Ramos (cell line): ENCODE measurements around the gene LRBA.

Source experiments
- in situ Hi-C: fragments of 300-500 bp; cut with MboI; formaldehyde crosslinking; loops from one replicate; pipeline ENCODE4 v1.14.3; 2022; ENCODE audit warnings: low sequenced_read_pairs; ENCODE audit not compliant: unreplicated experiment

LRBA gene

DNA sequence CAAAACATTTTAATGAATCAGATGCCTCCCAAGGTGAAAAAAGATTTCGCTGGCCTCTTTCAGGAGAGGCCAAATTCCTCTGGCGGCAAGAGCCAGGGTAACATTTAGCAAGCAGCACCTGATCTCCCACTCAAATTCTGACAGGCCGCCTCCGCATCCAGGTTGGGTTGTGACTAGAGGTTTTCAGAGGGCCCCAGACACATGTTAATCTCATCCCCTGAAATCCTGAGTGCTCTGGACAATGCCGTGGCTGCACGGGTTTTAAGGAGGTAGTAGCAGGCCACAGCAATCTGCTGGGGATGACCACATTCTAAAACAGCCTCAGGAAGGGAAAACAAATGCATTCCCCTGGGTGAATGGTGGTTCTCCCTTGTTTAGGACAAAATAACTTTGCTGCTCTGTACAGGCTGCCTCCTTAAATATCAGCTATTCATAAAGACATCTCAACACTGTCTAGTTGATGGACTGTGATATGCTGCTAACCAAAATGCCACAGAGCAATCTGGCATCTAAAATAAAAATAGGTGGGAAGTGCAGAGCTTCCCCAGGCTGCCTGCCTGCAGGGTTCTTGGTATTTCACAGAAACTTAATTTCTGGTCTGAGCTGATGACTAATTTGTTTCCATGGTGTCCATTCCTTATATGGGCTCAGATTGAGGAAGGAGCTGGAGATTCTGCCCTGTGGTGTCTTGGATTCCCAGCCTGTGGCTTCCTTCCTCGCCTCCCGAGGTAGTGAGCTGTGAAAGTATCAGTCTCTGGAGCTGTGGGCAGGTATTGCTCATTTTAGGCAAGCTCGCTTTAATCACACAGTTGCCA, 734.8 kb downstream of the LRBA start:
- in situ Hi-C loops = no loop called here

DNA sequence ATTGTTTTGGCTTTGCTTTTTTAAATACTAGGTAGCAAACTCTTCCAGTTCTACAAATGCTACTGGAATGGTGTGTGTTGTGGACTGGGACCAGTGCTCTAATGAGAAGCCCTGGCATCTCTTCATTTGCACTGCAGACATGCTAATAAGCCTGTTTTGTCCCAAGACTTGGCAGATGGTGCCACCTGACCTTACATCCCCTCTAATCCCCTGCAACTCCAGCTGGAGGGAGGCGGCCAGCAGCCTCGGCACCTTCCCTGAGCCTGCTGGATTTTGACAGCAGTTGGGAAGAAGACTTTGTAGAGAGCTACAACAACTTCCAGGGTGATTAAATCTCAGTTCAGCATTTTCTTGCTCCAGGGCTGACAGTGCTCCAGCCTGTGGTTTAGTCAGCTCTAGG, 736.9 kb downstream of the LRBA start:
- in situ Hi-C loops = no loop called here

DNA sequence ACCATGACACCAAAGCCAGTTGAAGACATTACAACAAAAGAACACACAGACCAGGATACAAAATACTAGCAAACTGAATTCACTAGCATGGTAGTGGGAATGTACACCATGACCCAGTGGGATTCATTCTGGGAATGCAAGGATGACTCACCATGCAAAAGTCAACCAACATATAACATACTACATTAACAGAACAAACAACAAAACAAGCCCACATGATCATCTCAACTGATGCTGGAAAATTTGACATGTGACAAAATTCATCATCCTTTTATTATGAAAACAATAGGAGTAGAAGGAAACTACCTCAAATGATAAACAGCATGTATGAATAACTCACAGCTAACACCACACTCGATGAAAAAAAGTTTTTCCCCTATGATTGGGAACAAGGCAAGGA, 746.6 kb downstream of the LRBA start:
- in situ Hi-C loops = no loop called here

DNA sequence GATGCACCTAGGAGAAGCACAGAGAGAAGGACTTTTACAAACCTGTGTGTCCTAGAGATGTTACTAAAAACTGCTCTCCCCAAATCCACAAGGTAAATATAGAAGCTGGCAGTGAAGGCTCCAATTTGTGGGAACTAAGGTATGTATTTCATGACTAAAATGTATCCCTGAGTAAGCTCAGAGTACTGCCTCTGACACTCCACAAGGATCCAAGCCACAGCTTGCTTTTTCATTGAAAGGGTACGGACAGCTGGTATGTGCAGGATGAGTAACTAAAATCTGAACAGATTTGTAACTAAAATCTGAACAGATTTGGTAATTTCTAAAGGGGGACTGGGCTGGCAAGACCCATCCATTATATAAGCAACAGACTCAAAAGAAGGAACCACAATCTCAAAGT, 749.3 kb downstream of the LRBA start:
- in situ Hi-C loops = no loop called here

DNA sequence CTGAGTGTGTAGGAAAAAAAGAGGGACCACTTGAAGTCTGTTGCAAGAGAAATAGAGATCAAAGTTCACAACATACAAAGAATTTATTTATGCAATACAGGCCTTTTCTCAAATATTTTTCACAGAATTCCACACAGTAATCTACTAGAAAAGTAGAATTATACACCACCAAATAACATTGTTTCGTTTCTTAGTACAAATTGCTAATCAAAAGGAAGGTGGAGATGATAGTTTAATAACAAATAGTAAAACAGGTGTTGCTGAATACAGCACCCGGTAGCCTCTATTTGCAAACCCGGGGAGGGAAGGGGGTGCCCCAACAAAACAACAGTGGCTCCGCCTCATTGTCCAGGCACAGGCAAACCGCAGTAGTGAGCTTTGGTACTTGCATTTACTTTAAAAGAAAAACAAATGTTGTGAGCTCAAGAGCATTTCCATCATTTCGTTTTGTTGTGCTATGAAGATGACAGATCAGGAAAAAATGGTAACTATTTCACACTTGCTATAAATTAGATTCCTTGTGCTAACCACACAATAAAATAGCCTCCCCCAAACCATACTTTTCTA, 750.4 kb downstream of the LRBA start:
- in situ Hi-C loops = no loop called here

DNA sequence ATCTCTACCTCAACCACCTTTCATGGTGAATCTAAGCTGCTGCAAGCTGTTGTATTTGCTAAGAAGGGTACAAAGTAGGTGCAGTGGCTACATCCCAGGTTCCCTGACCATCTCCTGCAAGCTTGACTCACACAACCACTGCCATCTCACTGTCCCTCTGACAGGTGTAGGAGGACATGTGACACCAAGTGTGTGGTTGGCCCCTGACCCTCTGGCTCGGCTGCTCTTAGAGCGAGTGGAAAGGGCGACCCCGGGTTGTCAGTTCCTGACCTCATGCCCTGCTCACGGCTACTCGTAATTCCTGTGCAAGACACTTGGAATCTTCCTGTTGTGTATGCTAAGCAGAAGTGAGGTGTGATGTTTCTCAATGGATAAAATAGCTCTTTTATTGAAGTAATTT, 752.5 kb downstream of the LRBA start:
- in situ Hi-C loops = no loop called here

DNA sequence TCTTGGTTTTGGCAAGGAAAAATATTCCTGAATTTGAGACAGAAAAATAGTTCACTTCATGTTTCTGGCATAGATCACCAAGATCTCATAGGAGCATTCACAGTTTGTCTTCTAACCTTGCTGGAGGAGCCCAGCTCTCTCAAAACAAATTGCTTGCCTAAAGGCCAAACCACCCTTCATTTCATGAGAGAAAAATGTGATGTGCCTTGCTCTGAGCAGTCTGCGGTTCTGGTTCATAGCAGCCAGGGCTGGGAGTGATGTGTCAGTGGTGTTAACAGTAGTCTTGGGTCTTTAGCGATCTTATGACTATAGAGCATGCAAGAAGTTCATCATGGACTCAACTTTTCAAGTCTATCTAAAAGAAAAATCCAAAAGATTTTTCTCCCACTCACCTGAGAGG, 753.5 kb downstream of the LRBA start:
- in situ Hi-C loops = no loop called here

DNA sequence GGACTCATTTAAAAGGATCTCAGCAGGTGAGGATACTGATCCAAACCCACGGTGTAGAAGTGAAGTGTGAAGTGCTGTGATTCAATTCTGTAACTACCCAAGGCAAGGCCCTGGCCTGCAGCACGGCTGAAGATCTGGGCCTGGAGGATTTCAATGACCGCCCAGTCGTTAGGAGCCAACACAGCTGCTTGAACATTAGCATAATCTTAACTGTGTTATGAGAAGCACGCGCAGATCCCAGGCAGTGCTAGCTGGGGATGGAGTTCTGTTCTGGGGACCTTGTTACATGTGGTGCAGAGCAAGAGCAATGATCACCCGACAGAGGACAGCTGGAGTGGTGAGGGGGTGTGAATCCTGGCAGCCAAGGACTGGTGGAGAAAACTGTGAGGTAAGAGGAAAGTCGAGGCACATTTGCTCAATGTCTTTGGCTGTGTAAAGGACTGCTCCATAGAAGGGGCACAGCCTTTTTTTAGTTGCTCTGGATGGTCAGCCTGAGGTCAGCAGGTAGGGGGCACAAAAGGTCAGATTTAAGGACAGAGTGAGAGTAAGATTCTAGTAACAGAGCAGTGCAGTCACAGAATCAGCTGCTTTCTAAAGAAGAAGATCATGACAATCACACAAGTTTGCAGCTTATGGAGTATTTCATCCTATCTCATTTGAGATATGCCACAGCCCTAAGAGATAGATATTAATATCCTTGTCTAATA, 755.1 kb downstream of the LRBA start:
- in situ Hi-C loops = no loop called here

DNA sequence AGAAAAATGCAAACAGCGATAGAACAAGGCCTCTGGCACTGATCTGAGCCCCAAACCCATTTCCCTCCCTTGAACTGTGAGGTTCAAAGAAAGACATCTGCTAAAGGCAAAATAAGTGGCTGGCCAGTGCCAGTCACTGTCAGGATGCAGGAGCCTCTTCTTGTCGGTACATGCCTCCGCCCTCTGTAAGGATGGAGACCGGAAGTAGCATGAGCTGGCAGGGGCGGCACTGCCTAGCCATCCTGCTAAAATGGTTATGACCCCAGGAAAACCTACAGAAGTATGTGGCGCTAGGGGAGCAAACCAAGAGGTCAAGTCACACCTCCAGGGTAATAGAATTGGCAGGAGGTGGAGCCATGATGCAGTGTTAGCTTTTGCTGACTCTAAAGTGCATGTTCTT, 756.5 kb downstream of the LRBA start:
- in situ Hi-C loops = no loop called here

DNA sequence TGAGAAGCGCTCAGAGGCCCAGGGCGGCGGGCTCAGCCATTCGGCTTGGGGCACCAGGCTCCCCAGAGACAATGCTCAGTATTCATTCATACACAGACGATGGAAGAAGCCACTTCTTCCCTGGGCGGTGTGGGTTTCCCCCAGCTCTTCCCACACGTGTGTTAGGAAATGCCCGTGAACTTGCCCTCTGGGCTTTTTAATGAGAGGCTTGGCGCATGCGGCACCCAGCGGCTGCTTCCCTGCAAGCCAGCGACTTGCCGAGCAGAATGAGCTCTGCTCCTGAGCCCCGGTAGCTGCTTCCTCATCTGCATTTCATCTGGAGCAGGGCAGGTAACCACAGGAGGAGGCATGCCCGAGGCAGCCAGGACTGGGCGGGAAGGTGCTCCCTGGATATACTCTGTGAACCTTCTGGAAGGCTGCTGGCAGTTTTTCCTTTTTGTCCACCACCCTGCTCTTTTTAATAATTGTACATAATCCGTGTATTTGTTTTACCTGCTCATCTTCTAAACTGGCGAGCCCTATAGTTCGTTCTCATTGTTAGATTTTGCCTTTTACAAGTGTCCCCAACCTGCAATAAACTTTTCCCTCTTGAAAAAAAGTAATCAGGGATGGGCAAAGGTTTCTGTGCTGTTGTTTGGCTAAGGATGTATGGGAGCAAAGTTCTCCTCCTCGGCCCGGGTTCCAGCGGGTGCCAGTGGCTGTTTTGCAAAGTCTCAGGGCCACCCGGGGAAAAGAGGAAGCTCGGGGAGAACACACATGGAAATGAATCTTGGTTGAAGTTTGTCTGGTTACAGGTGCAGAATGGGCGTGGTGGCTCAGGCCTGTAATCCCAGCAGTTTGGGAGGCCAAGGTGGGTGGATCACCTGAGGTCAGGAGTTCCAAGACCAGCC, 758.0 kb downstream of the LRBA start:
- in situ Hi-C loops = no loop called here

DNA sequence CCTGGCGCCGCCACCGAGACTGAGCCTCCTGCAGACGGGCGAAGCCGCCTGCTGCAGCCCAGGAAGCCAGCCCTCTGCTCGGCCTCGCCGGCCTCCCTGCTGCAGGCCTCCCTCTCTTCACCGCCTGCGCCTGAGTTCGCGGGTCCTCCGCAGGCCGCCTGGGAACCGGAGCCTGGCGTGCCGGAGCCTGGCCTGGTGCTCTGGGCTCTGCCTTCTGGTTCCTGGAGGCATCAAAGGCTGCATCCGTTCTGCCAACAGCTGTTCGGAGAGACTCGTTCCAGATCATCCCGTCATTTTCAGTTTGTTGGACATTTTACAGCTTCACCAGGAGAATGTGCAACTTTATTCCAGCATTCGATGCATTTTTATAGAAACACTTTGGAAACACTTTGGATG, 758.9 kb downstream of the LRBA start:
- in situ Hi-C loops = no loop called here

DNA sequence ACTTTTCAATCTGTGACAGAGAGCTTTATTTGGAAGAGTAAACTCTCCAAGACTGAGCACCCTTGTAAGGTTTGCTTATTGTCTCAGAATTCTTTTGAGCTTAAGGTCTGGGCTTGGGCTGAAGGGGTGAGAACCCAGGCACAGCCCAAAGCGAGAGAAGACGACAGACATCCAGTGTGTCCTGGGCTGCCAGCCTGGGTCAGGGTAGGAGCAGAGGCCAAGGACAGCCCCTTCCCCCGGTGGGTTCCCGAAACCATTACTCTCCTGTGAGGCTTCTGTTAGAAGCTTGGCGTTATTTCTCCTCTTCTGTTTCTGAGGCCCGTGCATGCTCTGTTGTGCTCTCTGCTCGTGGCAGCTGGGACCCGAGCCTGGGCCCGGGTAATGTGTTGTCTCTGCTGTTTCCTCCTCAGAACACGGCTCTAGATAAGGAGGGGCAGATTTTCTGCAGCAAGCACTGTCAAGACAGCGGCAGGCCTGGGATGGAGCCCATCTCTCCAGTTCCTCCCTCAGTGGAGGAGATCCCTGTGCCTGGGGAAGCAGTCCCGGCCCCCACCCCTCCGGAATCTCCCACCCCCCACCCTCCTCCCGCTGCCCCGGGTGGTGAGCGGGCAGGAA, 759.4 kb downstream of the LRBA start:
- in situ Hi-C loops = no loop called here

DNA sequence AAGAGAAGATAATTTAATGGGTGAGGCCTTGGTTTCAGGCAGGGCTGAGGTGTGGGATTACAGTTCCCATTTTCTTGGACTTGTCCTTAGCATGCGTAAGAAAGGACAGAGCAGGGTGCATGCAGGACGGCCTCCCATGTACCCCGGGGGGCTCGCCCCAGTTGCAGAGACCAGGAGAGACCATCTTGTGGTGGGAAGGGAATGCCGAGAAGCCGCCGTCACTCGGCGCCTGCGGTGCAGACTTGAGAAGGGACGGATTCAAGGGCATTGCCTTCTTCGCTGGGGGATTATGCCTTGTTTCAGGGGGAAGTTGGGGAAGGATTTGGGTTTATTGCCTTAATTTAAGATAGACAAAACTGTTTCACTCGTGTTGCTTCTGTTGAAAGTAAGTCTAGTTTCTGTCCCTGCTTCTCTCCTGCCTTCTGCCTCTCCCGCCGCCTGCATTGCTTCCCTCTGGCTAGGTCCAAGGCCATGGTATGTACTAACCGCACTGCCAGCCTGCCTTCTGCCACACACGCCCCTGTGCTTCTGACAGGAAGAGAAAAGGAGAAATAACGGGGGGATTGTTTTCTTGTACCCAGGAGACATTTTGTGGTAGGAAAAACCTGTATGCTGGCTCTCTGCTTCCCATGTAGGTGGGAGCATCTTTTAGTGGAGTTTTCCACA, 761.0 kb downstream of the LRBA start:
- in situ Hi-C loops = no loop called here

DNA sequence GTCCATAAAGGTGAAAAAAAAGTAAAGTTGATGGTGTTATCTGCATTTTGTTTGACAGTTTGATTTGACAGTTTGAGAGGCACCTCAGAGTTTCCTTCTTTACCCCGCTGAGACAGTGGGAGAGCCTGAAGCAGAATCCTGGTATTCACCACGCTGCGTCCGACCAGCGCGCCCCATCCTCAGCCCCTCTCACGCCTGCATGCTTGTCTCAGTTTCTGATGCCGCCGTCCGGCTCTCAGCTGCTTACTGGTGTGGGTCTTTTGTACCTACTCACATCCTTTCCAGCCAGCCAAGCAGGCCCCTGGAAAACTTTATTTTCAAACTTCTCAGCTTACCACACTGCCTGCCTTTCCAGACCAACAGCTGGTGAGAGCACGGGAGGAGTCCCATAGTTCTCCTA, 761.7 kb downstream of the LRBA start:
- in situ Hi-C loops = no loop called here

DNA sequence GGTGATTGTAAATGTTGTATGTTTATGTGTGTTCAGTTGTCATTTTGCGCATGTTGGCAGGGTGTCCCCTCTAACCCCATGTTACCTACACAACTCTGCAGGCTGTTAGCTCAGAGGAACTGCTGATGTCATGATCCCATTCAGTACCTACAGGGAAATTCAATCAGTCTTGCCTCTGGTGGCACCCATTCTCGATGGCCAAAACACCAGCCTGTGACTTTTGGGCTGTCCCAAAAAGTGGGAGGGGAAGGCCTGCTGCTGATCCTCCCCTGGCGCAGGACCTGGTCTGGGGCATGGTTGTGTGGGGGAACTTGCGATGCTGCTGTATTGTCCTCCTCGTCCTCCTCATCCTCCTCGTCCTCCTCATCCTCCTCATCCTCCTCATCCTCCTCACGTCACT, 762.3 kb downstream of the LRBA start:
- in situ Hi-C loops = no loop called here

DNA sequence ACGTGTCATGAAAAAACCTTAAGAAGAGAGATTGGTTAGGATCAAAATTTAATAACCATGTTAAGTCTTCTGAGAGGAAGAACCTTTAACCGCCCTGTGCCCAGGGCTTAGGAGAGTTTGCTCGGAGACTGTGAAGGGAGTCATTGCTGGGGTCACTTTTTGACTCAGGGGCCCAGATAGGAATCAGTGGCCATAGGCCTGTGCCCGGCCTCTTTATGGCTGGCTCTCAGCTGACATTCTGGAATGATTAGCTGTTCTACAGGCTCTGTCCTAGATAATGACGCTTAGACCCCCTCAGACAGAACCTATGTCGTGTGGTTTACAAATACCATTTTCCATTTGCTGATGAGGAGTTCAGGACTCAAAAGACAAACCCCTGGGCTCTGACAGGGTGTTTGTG, 762.8 kb downstream of the LRBA start:
- in situ Hi-C loops = no loop called here

DNA sequence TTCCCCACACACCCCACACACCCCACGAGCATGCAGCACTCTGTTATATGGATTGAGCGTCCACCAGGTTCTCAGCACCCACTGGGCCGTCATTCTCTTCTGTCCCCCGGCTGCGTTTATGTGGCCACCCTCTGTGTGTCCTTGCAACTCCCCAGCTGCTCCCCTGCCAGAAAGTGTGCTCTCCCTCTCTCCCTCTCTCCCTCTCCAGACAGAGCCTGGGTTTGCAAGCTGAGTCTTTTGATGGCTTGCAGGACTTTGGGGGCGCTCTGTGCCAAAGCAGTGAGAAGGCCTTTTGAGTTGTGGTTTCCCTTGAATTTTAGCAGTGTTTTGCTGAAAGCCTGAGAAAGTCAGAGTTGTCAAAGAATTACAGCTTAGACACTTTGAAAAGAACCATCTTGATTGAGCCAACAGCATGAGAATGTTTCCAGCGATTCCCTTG, 763.3 kb downstream of the LRBA start:
- in situ Hi-C loops = no loop called here

DNA sequence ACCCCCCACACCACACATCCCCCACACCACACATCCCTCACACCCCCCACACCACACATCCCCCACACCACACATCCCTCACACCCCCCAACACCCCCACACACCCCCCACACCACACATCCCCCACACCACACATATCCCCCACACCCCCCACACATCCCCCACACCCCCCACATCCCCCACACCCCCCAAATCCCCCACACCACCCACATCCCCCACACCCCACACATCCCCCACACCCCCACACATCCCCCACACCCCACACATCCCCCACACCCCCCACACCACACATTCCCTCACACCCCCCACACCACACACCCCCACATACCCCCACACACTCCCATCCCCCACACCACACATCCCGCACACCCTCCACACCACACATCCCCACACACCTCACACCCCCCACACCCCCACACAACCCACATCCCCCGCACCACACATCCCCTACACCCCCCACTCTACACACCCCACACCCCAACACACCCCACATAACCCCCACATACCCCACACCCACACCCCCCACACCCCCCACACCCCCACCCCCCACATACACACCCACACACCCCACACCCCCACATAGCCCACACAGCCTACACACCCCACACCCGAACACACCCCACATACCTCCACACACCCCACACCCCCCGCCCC, 764.0 kb downstream of the LRBA start:
- in situ Hi-C loops = no loop called here
